GM18520 (cell line): ENCODE measurements around the gene TLE6.
"Not testable (repeated sequence)": the region's sequence is repeated elsewhere in the genome, so short reads cannot be mapped to it uniquely, and the experiment has no call there.

Experiments
- ATAC-seq: cut with Tn5 transposase; IDR thresholded peaks from one replicate; pipeline ENCODE4 v1.9.1; 2021; ENCODE audit not compliant: unreplicated experiment

Gene TLE6

DNA sequence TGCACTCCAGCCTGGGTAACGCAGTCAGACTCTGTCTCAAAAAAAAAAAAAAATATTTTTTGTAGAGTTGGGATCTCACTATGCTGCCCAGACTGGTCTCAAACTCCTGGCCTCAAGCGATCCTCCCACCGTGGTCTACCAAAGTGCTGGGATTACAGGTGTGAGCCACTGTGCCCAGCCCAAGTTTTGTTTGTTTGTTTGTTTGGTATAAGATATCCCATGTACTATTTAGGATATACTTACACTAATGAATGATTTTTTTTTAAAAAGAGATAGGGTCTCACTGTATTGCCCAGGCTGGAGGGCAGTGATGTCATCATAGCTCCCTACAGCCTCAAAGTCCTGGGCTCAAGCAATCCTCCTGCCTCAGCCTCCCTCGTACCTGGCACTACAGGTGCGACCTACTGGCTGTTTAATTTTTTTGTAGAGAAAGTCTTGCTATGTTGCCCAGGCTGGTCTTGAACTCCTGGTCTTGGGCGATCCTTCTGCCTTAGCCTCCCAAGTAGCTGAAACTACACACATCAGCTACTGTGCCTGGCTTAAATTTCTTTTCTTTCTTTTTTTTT is 24.0 kb downstream of the TLE6 start:
- ATAC-seq: no peak

GRCh38 chr19:3003046-3003445 is 25.7 kb downstream of the TLE6 start:
- no peak for ATAC-seq

- no peak for ATAC-seq
These were observed 27.2 kb downstream of the TLE6 start for GRCh38 chr19:3004522-3004921.

- no peak for ATAC-seq
These were observed 28.0 kb downstream of the TLE6 start for GRCh38 chr19:3005345-3005744.

DNA sequence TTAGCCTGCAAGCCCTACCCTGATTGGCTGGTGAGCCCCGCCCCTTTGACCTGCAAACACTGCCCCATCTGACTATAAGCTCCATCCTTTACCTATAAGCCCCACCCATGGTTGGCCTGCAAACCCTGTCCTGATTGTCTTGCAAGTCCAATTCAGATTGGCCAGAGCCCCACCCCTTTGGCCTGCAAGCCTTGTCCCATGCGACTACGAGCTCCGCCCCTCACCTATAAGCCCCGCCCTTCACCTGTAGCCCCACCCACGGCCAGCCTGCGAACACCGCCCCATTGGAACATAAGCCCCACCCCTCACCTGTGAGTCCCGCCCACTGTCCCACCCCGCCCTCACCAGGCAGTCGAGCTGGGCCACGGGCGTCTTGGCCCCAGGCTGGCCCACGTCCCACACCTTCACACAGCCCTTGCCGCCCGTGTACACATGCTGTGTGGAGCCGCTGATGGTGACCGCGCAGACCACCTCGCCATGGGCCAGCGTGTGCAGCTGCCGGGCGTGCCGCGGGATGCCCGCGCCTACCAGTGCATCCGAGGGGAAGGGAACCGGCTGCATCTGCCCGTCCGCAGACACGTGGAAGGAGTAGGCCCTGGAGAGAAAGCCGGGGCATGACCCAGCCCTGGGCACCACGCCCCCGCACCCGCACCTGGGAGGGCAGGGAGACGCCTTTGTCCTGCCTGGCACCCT is 28.9 kb downstream of the TLE6 start:
- no peak for ATAC-seq

DNA sequence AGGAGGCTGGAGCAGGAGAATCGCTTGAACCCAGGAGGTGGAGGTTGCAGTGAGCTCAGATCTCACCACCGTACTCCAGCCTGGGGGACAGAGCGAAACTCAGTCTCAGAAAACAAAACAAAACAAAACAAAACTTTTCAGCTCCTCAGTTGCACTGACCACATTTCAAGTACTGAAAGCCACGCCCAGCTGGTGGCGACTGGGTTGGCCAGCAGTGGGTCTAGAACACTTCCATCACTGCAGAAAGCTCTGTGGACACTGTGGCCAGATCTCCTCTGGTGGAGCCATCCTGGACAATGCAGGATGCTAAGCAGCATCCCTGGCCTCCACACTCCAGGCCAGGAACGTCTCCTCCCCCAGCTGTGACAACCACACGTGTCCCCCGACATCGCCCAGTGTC is 30.6 kb downstream of the TLE6 start:
- no peak for ATAC-seq

DNA sequence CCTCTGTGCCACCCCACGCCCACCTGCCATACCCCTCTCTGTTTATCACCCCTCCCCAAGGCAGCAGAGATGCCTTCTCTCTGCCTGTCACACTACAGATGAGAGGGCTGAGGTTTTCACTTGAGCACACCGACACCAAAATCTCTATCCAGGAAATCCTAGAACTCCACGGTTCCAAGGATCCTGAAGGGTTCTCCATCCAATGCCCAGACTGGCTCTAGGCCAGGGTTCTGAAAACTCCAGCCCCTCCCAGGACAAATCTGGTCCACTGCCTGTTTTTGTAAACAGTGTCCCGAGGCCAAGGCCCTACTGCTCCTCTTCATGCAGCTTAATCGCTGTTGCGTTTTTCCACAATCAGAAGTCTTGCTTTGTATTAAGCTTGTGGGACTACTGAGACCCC is 31.6 kb downstream of the TLE6 start:
- ATAC-seq: no peak

DNA sequence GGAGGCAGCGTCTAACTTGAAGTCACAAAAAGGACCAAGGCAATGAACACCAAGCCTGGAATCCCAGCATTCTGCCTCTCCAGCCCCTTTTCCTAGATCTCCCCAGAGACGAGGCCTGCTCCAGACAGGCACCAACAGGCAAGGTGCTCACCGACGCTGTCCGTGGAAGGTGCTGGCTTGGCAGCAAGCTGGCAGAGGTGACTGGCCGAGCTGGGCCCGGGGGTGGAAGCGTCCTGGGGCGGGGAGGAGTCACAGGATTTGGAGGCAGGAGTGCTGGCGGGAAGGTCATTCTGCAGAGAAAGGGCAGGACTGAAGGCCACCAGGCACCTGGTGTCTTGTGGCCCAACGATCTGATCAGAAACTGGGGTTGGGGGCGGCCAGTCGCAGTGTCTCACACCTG is 33.5 kb downstream of the TLE6 start:
- no peak for ATAC-seq

- not testable (repeated sequence) for ATAC-seq
These were observed 34.7 kb downstream of the TLE6 start for GRCh38 chr19:3012059-3012458.

DNA sequence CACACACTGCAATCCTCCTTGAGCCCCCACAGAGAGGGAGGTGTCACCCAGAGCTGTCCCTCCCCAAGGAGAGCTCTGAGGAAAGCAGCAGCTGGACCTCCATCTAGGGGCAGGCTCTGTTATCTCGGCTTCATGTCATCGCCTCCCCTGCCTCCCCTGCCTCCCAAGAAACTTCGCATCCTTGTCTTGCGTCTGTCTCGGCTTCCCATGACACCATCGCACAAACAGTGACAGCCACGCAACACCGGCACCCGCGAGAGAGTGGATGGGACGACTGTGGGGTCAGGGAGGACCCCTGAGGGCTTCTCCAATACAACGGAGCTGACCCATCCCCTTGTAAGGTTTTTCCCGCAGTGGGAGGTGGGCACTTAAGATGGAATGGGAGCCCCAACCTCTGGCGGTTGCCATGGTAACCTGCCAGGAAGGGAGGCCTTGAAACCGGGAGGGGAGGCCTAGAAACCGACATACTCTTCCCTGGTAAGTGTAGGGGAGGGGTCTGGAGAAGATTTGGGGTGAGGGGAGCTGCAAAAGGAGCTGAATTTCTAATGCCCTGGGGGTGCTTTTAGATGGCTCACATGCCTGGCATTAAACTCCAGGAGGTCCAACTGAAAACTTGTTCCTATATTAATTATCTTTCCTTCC is 35.4 kb downstream of the TLE6 start:
- ATAC-seq: no peak

GRCh38 chr19:3013263-3013725 is 35.9 kb downstream of the TLE6 start:
- ATAC-seq: no peak

GRCh38 chr19:3014135-3014534 is 36.8 kb downstream of the TLE6 start:
- no peak for ATAC-seq

DNA sequence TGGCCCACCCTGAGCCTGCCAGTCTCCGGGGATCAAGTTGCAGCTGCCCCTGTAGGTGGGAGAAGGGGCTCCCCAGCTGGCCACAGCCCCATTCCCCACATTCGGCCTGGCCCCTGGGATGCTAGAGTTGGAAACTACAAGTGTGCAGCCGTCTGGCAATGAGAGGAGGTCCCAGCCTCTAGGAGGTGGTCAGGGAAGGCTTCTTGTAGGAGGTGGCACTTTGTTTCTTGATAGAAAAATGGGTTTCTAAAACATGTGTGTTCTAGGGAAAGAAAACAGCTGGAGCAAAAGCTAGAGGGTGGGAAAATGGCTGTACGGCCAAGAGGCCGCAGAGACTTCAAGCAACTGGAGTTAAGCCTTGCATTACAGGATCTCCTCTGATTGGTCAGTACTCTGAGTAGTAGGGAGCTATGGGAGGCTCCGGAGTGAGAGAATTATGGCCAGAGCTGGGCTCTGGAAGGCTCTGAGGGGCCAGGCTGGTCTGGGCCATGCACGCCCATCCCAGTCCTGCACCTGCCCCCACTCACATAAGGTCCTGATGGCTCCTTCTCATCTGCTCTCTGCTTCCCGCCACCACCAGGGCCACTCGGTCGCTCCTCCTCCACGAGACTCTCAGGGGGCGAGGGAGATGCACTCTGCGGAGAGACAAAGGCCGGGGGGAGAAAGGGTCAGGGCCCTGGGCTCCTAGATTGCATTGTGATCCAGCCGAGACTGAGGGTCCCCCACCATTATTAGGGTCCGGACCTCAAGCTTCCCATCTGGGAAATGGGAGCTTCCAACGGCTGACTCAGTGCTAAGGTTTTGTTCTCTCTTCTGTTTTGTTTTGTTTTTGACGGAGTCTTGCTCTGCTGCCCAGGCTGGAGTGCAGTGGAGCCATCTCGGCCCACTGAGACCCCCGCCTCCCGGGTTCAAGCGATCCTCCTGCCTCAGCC is 38.0 kb downstream of the TLE6 start:
- ATAC-seq: no peak

DNA sequence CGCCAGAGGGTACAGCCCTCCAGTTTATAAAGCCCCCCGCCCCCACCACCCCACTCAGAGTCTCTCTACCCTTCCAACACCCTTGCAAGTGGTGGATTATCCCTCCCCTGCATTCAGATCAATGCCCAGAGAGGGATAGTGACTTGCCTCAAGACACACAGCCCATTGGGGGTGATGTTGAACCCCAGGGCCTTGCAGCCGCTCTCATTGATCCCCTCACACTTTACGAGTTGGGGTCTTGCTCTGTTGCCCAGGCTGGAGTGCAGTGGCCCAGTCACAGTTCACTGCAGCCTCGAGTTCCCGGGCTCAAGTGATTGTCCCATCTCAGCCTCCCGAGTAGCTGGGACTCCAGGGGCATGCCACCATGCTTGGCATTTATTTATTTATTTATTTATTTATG is 40.6 kb downstream of the TLE6 start:
- no peak for ATAC-seq

GRCh38 chr19:3019211-3019854 is 42.0 kb downstream of the TLE6 start:
- ATAC-seq: no peak

DNA sequence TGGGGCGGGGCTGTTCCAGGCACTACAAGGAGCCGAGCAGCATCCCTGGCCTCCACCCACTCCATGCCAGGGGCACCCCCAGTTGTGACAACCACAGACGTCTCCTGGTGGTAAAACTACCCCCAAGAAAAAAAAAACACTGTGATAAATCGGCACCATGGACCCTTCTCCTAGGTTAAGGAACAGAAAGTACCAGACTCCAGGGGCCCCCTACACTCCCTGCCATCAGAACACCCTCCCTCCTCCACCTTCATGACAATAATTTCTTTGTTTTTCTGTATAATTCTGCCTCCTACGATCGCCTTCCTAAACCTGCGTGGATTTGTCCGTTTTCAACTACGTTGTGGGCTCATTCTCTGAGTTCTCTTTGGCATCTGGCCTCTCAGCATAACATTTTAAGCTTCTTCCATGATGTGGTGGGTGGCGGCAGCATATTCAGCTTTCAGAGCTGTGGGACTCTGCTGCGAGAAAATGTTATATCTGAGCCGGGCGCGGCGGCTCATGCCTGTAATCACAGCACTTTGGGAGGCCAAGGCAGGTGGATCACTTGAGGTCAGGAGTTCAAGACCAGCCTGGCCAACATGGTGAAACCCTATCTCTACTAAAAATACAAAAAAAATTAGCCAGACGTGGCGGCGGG is 43.1 kb downstream of the TLE6 start:
- no peak for ATAC-seq

DNA sequence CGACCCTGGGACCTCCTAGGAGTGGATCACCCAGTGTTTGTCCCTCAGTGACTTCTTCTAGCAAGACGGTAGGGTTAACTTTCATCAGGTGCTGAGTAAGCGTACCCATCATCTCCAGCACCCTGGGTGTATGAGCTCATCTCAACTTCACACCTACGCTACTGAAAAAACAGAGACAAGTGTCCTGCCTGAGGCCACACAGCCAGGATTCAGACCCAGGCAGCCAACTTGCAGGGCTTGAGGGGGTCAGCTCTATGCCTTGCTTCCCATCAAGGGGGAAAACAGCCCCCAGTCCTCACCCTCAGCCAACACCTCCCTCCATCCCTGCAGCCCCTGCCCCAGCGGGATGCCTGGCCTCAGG is 47.1 kb downstream of the TLE6 start:
- ATAC-seq: no peak

DNA sequence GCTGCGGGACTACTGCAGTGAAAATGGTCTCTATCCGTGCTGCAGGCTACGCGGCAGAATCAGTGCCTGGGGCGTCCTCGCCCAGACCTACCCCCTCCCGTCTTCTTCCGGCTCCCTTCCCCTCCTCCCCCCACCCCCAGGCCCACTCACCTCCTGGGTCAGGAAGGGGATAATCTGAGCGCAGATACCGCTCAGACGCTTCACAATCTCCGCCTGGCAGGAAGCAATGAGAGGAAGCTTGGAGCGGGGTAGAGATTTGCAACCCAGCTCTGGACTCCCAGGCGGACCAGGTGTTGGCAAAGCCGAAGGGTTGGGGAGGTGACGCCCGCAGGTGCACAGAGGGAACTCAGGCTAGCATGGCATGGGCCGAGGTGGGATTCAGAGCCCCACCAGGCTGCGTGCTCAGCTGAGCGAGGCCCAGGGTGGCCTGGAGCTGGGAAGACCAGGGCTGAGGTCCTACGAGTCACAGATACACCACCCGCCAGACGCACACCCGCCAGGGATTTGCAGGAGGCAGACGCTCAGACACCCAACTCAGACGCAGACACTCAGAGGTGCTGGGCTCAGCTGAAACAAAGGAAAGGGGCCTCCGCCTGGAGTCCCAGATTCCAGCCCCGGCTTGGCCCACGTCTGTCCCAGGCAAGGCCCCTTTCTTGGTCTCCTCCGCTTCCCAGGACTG is 47.6 kb downstream of the TLE6 start:
- ATAC-seq: no peak

DNA sequence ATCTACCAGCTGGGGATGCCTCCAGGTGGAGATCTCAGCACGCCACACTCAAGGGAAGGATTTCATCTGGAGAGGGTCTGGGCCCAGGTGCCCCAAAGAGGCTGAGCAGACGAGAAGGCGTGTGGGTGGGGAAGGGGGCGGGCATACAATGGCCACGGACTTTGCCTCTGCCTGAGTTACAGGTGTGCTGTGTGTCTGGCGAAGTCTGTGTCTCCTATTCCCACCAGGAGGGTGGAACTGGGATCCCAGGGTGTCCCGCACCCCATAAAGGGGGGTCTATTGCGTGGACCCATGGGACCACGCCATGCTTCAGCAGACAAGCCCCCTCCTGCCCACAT is 48.2 kb downstream of the TLE6 start:
- ATAC-seq: no peak

DNA sequence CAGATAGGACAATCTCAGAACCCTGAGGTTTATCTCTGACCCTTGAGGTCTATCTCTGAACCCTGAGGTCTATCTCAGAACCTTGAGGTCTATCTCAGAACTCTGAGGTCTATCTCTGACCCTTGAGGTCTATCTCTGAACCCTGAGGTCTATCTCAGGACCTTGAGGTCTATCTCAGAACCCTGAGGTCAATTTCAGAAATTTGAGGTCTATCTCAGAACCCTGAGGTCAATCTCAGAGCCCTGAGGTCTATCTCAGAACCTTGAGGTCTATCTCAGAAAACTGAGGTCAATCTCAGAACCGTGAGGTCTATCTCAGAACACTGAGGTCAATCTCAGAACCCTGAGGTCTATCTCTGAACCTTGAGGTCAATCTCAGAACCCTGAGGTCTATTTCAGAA is 49.4 kb downstream of the TLE6 start:
- no peak for ATAC-seq
